HG03575 (cell line): ENCODE results near the gene DAND5.

Experiments
- ATAC-seq: cut with Tn5 transposase; IDR thresholded peaks from one replicate; pipeline ENCODE4 v1.9.1; 2021; ENCODE audit not compliant: unreplicated experiment, insufficient number of reproducible peaks, low FRiP score; ENCODE audit errors: extremely low read depth

The DAND5 gene

DNA sequence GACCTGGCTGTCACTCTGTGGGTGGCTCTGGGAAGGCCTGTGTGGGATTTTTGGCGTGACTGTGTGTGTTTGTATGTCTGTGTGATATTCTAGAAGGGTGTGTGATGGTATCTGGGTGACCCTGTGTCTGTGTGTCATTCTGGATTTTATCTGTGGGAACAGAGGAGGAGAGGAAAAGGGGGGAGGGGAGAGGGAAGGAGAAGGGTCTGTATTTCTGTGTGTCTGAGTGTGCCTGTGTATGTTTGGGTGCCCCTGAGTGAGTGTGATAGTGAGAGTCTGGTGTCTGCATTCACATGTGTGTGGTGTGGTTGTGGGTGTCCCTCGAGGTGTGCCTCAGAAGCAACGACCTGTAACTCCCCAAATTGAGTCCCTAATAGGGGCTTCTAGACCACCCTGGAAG is 17.8 kb downstream of the DAND5 start:
- ATAC-seq: no peak

DNA sequence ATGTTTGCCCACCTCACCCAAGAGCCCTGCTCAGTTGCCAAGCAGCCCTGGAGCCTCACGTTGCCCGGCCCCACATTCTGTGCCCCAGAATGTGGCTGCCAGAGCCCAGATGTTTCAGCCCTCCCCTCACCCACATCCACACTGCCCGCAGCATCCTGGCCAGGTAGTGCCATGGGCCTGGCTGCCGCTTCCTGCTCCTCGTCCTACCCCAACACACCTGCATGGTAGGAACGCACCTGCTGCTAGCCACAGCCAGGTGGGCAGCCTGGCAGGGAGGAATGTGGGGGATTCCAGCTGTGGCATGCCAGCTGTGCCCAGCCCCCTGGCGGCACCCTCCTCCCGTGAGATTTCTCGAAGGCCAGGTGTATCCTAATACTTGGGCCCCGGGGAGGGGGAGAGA is 18.4 kb downstream of the DAND5 start:
- ATAC-seq: no peak

DNA sequence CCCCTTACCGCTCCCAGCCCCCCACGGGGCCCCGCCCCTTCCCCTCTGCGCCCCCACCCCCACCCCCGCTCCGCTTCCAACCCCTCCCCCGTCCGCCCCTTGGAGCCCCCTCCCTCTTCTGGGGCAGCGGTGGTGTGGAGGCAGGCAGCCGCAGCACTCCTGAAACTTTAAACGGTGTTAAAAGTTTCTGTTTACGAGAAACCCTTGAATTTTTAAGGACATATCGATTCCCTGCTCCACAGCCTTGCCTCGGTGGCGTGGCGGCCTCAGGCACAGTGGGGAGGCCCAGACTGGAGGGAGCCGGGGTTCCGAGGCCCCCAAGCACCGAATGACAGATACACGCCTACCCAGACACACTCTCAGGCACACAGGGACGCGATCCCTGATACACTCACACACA is 21.1 kb downstream of the DAND5 start:
- ATAC-seq: no peak

DNA sequence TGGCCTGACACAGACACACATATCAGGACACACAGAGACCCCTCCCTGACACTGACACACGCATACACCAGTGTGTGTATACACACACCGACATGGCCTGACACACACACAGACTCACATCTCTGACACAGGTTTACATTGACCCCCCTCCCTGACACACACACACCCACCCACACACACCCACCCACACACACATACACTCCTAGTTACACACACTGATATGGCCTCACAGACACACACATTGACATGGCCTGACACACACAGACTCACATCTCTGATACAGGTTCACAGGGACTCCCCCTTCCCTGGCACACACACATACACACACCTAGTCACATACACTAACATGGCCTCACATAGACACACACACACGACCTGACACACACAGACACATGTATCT is 21.5 kb downstream of the DAND5 start:
- ATAC-seq: no peak

DNA sequence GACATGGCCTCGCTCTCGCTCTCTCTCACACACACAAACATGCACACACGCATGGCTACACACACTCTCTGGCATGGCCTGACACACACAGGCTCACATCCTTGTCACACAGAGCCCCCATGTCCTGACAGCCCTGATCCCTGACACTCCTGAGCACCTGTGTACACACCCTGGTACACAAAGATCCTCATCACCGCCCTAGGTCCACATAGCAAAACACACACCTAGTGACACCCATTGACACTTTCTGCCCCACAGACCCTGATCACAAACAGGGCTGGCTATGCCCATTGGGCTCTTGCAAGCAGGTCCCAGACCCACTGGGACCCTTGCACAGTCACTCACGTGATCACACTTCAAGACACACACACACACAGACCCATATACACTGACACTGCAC is 21.9 kb downstream of the DAND5 start:
- ATAC-seq: no peak

DNA sequence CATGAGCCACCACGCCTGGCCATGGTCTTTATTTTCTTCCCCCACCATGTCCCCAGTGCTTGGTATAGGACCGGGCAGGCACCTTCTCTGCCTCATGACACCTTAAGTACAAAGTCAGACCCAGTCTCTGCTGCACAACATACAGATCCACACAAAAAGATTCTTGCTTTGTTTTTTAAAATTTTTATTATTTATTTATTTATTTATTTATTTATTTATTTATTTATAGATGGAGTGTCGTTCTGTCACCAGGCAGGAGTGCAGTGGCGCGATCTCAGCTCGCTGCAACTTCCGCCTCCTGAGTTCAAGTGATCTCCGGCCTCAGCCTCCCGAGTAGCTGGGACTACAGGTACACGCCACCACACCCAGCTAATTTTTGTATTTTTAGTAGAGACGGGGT is 23.4 kb downstream of the DAND5 start:
- no peak for ATAC-seq

DNA sequence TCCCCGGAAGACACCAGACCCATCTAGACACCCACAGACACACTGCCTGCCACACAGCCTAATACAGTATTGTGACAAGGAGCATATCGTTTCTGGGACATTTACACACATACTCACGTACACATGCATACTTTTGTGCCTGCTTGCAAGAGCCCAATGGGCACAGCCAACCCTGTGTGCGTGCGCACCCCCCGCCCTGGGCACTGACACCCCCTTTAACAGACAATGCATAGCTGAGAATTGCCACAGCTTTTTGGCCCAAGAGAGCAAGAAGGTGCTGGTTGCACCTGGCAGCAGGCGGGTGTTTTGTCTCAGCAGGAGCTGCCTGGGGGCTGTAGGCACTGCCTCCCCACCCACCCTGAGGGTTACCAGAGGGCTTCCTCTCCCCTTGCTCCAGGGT is 24.2 kb downstream of the DAND5 start:
- no peak for ATAC-seq

DNA sequence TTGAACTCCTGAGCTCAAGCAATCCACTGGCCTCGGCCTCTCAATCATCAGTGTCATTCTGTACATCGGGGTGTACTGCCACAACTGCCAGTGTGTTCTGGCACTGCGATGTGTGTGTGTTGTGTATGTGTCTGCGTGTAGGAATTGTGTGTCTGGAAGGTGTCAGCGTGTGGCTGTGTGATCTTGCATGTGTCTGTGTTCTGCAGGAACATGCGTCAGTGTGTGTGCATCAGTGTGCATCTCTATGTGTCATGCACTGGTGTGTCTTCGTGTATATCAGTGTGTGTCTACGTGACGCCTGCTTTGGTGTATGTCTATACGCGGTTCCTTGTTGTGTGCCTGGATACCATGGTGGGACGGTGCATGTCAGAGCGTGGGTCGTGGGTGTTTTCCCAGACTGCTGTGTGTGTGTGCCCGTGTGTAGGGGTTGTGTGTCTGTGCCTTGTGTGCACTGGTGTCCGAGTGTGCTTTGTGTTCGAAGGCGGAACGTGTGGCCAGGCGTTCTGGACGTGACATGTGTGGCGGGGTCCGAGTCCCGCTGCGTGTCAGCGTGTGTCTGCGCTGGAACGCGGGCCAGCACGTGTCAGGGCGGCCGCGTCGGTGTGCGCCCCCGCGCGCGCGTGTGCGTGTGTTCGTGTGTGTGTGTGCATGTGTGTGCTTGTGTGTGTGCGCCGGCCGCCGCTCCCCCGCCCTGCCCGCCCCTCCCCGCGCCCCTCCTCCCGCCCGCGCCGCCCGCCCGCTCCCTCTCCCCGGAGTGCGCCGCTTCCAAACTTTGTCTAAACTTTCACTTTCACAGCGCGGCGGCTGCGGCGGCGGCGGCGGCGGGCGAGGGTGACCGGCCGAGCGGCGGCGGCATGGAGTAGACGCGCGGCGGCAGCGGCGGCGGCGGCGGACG is 25.6 kb downstream of the DAND5 start, which contains the start of gene NFIX:
Gene NFIX (plus strand): TSS at position 775 of the 895 bp plus-strand sequence. CDS start 363 bp downstream, outside the sequence.
- ATAC-seq: no peak

DNA sequence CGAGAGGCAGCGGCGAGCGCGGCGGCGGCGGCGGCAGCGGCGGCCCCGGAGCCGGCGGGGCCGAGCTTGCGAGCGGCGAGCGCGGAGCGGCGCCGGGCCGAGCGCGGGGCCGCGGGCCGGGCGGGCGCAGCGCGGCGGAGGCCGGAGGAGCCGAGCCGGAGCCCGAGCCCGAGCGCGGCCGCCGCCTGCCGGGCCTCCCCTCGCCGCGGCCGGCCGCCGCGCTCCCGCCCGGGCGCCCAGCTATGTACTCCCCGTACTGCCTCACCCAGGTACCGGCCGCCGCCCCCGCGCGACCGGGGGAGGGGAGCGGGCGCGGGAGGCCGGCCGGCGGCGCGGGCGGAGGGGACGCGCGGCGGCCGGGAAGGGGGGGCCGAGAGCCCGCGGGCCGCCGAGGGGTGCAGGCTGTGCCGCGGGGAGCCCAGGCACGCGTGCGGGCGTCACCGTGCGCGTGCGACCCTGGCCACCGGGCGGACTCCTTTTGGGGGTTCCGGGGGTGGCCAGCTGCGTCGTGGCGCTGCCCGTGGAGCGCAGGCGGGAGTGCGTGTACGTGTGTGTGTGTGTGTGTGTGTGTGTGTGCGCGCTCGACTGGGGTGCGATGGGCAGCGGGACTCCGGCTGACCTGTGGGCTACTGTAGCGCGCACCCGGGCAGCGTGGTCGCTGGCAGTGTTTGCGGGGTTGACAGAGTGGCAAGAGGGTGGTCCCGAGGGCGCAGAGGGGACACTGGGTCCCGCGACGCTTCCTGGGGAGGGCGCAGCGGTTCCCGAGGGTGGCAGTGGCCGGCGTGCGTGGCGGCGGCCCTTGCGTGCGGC is 26.4 kb downstream of the DAND5 start:
- ATAC-seq: no peak

DNA sequence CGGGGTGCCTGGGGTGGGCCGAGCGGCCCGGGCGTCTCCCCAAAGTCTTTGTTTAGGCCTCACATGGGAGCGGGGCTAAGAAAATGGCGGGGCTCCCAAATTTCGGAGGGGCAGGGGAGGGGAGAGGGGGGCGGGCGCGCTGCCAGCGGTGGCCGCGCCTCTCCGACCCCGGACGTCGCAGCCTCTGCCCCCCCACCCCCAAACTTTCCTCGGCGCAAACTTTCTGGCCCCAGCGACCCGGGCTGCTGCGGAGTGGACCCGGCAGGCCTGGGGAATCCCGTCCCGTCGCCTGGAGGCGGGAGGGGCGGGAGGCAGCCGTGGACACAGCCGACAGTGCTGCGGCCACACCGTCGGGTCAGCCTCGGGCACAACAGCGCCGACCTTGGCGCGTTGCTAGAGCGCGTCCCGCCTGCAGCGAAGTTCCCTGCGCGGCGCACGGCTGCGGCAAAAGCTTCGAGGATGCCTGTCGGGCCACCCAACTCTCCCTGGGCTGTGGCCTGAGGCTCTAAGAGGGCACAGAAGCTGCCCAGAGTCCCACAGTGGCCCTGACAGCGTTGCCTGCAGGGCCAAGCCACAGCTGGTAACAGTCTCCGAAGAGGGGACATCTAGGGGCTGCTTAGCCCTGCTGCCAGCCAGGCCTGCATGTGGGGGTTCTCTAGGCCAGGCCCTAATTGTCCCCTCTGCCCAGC is 27.2 kb downstream of the DAND5 start:
- ATAC-seq: no peak

DNA sequence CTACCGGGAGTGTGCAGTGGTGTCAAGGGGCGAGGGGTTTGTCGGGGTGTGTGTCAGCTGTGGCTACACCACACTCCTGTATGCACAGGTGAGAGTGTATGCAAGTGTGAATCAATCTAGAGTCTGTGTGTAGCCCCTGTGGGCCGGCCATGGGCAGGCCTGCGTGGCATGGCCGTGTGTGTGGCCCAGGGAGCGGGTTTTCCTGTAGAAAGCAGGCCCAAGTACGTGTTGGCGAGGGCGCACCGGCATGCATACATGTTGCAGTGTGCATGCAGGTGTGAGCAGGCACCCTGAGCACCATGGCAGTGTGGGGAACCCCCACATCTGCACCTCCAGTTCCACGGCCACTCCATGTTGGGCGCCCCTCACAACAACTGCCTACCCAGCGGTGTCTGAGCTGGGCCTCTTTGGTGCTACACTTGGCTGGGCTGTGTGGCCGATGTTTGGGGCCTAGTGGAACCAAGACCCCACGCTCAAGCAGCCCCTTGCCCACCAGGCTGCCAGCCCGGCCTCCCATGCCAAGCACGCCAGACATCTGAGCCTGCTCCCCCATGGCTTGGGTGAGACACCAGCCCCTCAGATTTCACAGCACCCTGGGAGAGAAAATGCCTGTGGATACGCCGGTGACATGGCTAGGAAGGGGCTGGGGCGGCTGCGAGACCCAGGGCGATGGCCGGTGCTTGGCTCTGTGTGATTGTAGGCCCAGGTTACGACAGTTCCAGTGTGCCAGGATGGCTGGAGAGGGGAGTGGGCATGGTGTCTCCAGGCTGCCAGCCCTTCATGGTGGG is 28.0 kb downstream of the DAND5 start:
- no peak for ATAC-seq

DNA sequence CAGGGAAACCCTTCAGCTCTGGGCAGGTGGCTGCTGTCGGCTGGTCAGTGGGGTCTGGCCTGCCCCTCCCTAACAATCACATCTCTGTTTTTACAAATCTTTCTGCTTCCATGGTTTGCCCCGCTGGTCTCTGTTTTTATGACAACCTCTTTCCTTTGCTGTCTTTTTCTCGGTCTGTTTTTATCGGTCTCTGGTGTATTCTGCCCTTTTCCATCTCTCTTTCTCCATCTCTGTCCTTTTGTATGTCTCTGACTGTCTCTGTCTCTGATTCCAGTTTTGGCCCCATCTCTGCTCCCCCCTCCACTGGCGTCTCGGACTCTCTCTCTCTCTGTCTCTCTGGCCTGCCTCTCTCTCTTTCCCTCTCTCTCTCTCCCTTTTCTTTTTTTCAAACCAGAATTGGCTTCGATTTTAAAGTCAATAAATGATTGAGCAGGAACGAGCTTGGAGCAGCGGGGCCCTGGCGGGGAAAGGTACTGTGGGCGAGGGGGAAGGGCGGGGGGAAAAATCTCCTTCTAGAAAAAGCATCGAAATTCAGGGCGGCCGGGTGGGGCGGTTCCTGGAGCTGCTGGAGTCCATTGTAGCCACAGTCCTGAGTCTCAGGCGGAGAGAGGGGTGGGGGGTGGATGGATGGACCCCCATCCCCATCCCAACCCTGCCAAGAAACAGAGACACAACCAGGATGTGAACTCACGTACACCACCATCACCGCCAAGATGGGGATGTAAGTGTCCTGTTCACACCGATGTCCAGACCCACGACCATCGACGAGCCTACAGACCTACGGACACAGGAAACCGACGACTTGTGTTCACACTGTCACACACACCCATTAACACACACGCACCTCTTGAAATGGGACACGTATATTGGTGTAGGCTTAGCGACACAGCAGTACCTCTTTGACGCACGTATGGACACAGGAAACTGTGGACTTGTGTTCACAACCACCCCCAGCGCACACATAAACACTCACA is 28.9 kb downstream of the DAND5 start:
- no peak for ATAC-seq

DNA sequence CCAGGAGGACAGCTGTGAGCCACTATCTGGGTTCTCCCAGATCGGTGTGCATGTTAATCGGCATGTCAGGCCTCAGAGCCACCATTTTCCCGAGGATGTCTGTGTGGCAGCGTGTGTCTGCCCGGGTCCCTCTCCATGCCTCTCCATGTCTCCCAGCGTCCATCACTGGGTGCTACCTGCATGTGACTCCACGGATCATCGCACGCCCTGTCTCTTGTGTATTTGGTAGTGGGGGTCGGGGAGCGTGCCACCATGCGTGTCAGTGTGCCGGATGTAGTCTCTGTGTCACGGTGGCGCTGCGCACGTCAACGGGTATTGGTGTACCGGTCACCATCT is 31.8 kb downstream of the DAND5 start:
- no peak for ATAC-seq

DNA sequence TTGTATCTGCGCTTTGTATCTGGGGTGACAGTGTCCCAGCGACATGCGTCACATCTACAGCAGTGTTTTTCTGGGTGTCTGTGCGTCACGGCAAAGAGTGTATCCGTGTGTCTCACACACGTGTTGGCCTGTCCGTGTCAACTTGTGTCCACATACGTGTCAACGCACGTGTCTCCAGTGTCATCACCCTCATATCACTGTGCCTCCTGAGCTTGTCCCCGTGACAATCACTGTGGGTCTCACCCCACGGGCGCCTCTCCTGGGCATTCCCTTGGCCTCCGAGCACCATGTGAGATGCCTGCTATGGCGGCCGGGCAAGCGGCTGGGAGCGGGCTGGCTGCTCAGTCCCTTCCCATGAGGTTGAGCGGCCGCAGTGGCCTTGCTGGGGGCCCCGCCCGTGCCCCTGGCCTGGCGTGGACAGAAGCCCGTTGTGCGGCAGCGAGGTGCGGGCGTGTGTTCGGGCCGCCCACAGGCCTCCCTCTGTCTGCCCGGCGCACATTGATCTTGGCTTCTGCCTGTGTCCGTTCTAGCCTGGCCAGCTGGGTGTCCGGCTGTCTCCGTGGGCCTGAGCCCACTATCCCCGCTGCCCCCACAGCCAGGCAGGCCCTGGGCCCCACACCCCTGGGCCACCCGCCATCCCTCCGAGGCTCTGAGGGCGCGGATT is 32.3 kb downstream of the DAND5 start:
- ATAC-seq: no peak

DNA sequence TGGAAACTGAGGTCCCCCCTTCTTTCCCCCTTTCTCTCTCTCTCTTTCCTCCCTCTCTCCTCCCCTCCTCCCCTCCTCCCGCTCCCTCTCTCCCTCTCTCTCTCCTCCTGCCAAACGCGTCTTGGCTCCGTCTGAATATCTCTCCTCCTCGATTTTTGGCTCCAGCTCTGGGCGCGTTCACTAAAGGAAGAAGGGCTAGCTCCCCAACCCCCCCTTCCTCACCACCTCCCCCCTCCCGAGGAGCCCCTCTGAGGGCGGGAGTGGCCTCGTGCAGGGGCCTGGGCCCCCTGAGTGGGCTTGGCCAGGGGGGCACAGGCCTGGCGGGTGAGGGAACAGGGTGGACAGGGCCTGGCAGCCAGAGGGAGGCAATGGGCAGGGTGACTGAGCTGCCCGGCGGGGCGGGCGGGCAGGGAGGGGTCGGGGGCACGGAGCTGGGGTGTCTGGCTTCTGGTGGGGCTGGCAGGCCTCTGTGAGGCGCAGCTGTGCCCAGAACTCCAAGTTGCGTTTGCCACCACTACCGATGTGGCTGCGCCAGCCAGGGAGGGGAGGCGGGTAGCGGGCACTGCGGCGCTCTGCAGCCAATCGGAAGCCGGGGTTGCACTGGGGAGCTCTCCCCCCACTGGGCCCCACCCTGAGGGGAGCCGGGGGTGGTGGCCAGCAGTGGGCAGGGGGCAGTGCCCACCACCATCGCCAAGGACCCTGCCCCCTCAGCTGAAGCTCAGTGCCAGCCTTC is 33.0 kb downstream of the DAND5 start:
- ATAC-seq: no peak

DNA sequence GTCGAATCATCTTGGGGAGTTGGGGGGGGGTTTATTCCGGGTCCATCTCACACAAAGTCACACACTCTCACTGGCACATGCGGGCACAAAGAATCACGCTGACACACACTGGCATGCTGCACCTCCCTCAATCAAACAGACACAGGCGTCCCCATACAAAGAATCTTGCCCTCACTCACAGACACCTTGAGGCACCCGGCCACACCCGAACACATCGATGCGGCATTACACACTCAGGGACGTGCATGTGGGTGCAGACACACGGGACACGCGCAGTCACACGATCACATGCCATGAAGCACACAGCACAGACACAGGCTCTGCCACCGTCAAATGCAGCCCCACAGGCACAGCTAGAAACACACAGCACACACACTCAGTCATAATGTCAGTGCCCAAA is 33.7 kb downstream of the DAND5 start:
- no peak for ATAC-seq

DNA sequence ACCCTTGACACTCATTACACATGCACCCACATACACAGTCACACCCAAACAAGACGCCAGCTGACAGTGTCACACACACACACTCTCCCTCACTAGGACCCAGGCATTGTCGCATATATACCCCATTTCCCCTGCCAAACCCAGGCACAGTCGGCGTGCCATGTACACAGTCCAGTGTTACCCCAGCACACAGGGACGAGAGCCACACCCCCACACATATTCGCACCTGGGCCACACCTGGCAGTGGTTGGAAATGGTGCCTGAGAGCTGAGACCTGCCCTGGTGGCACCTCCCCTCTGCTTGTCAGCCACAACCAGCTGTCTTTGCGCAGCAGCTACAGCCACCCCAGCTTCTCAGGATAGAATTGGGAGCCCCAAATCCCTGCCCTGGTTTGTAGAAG is 34.9 kb downstream of the DAND5 start:
- no peak for ATAC-seq
